ENCODE results near the gene FAM151A.

DNA sequence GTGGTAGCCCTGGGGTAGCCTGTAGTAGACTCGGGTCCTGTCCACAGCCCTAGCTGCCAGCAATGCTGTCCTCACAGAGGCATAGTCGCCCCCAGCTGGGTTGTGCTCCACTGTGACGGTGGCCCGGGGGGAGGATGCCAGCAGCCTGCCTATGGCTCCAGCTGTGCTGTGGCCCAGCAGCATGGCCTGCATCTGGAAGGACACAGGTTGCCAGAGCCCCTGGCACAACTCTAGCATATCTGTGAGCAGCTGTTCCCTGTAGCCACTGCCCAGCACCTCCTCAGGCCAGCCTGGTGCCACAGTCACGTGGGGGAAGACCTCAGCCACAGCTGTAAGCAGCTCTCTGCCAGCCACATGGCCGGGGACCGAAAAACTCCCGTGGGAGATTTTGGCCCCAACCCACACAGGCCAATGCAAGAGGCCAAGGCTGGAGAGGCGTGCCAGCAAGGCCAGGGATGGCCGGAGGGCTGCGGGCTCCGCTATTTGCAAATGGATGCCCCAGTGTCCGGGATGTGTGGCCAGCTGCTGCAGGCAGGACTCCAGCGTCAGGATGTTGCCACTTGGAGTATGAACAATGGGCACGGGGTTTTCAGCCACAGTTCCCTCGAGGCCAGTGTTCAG is 13.9 kb downstream of the FAM151A start:
- TF ChIP-seq, protein P1, sequence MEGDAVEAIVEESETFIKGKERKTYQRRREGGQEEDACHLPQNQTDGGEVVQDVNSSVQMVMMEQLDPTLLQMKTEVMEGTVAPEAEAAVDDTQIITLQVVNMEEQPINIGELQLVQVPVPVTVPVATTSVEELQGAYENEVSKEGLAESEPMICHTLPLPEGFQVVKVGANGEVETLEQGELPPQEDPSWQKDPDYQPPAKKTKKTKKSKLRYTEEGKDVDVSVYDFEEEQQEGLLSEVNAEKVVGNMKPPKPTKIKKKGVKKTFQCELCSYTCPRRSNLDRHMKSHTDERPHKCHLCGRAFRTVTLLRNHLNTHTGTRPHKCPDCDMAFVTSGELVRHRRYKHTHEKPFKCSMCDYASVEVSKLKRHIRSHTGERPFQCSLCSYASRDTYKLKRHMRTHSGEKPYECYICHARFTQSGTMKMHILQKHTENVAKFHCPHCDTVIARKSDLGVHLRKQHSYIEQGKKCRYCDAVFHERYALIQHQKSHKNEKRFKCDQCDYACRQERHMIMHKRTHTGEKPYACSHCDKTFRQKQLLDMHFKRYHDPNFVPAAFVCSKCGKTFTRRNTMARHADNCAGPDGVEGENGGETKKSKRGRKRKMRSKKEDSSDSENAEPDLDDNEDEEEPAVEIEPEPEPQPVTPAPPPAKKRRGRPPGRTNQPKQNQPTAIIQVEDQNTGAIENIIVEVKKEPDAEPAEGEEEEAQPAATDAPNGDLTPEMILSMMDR (IDR thresholded peaks at IDR 0.05), result no peak
- TF ChIP-seq POLR2AphosphoS5 (IDR thresholded peaks at IDR 0.05) (no peak), POLR2A (IDR thresholded peaks at IDR 0.05) (no peak), EP300 (IDR thresholded peaks at IDR 0.05) (no peak)
